Colonic mucosa (tissue), 4 donors: ENCODE results near the gene TMEM51. TPM values are rescaled to one million over a fixed set of nuclear protein-coding genes. Genes with fewer than 3 reads are reported as not detected.
A peak's percentile ranks its signal among the peaks of the same experiment; 100 is the strongest.
"Not testable (repeated sequence)": the region's sequence is repeated elsewhere in the genome, so short reads cannot be mapped to it uniquely, and the experiment has no call there.

Source experiments
- DNase-seq: peaks from one replicate; pipeline ENCODE4 v3.0.0-alpha.2; 2020
- H3K27ac ChIP-seq: fragments of 200-600 bp; one replicate; pipeline ENCODE4 v1.8.0; 2021
- H3K27me3 ChIP-seq: fragments of 200-600 bp; one replicate; pipeline ENCODE4 v1.8.0; 2021
- H3K36me3 ChIP-seq: fragments of 200-600 bp; one replicate; pipeline ENCODE4 v1.8.0; 2021
- H3K4me1 ChIP-seq: fragments of 200-600 bp; one replicate; pipeline ENCODE4 v1.8.0; 2021; ENCODE audit warnings: mild to moderate bottlenecking
- H3K4me3 ChIP-seq: fragments of 200-600 bp; one replicate; pipeline ENCODE4 v1.8.0; 2021
- H3K9ac ChIP-seq, 2 donors: one replicate each; pipeline ENCODE4 v1.7.0; 2013; ENCODE audit warnings: control low read depth in 2 of 2, low read depth in 2 of 2, low read length in 2 of 2
- H3K9me3 ChIP-seq: fragments of 200-600 bp; one replicate; pipeline ENCODE4 v1.8.0; 2021
- intact Hi-C: fragments of 100-400 bp; cut with DNase I; formaldehyde crosslinking; loops from one replicate; pipeline ENCODE4 v1.14.1; 2022
- total RNA-seq, 2 donors: library from RNA; stranded (reverse); fragmentation: NEBNext Ultra II Directional in 1 of 2; extraction: Animal tissue kit (Norgen Biotek cat#: 25700) in 1 of 2; gene quantifications; one replicate each; pipeline ENCODE4 v1.2.1, GENCODE V29; 2021
- TF ChIP-seq, protein P1 (sequence below): fragments of 200-600 bp; IDR thresholded peaks from one replicate; pipeline ENCODE4 v1.8.0; 2022; ENCODE audit warnings: antibody characterized with exemption, mild to moderate bottlenecking
- donor health status: healthy.
- donor health status: DM: no; HTN: no; CAD: no.
- donor health status: DM: no; HTN: no; CAD: no.

The TMEM51 gene
- total RNA-seq, 2 donors from 2014 or later, result 21.3 to 28.6 TPM

GRCh38 chr1:15170071-15170470 lies 16.5 kb downstream of the TMEM51 start:
- intact Hi-C loops, result no loop called here
- no peak overlapping the region for H3K9ac ChIP-seq
- TF ChIP-seq, protein P1, sequence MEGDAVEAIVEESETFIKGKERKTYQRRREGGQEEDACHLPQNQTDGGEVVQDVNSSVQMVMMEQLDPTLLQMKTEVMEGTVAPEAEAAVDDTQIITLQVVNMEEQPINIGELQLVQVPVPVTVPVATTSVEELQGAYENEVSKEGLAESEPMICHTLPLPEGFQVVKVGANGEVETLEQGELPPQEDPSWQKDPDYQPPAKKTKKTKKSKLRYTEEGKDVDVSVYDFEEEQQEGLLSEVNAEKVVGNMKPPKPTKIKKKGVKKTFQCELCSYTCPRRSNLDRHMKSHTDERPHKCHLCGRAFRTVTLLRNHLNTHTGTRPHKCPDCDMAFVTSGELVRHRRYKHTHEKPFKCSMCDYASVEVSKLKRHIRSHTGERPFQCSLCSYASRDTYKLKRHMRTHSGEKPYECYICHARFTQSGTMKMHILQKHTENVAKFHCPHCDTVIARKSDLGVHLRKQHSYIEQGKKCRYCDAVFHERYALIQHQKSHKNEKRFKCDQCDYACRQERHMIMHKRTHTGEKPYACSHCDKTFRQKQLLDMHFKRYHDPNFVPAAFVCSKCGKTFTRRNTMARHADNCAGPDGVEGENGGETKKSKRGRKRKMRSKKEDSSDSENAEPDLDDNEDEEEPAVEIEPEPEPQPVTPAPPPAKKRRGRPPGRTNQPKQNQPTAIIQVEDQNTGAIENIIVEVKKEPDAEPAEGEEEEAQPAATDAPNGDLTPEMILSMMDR, result no peak
- no peaks in the 10 kb centered on the region for H3K27me3 ChIP-seq
- no peak for DNase-seq
- H3K4me3 ChIP-seq, result no peak overlapping the region
- no peaks in the 10 kb centered on the region for H3K9me3 ChIP-seq
- H3K36me3 ChIP-seq, result no peaks in the 10 kb centered on the region
- H3K4me1 ChIP-seq, result no peaks in the 10 kb centered on the region
- H3K27ac ChIP-seq, result no peak overlapping the region

DNA sequence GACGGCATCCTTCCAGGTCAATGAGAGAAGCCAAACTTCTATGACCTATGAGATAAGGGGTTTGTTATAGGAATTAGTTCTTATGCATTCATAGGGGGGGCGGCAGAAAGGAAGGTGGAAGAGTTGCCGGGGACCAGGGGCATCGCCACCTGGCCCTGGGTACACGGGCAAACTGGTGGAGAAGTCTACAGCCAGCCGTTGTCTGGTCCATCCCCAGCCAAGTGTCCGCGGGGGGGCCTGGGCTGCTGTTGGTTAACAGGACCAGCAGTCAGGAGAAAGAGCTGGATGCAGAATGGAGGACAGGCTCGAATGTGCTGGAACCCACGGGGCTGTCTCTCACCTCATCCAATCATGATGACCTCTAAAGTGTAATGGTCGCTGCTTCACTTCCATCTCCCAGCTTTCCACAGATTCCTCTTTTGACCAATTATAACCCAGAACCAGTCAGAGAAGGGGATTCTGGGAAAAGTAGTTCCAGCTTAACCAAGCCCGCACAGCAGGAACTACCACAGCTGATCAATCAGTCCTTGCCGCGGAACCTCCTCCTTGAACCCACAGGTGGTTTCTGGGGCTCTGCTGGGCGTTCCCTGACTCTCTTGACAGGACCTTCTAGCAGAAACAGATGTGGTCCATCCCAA lies 17.8 kb downstream of the TMEM51 start:
- H3K27me3 ChIP-seq, result no peaks in the 10 kb centered on the region
- no peak for DNase-seq
- no peak overlapping the region for H3K27ac ChIP-seq
- TF ChIP-seq, protein P1, result no peak
- H3K9me3 ChIP-seq, result no peaks in the 10 kb centered on the region
- H3K4me1 ChIP-seq, result no peaks in the 10 kb centered on the region
- H3K9ac ChIP-seq, result peak overlapping the region in 1 of 2 donors; percentile 47
- intact Hi-C loops, result no loop called here
- no peaks in the 10 kb centered on the region for H3K36me3 ChIP-seq
- no peak overlapping the region for H3K4me3 ChIP-seq

DNA sequence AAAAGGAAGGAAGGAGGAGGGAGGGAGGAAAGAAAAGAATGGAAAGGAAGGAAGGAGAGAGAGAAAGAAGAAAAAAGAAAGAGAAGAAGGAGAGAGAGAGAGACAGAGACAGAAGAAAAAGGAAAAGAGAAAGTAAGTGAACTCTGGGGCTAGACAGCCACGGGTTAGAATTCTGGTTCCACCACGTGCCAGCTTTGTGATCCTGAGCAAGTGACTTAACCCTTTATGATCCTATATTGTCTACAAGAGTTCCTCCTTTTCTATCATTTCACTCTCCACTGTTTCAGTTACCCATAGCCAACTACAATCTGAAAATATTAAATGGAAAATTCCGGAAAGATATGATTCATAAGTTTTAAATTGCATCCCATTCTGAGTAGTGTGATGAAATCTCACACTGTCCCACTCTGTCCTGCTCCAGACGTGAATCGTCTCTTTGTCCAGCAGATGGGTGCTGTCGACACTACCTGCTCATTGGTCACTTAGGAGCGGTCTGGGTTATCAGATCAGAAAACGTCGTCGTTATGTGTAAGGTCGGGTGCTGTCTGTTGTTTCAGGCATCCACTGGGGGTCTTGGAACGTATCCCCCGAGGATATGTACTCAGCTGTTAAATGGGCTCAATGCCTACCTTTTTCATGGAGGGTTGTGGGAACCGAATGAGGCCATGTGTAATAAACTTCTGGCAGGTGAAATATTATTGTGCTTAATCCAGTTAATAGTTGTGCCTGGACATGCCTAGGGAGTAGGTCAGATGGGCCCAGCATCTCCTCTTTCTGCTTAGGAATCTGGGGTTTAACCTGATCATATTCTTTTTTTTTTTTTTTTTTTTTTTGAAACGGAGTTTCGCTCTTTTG lies 19.1 kb downstream of the TMEM51 start:
- Histone ChIP-seq H3K4me1 (no peaks in the 10 kb centered on the region), H3K4me3 (no peak overlapping the region), H3K9me3 (no peaks in the 10 kb centered on the region), H3K27me3 (no peaks in the 10 kb centered on the region), H3K36me3 (no peaks in the 10 kb centered on the region), H3K9ac (no peak overlapping the region), H3K27ac (no peak overlapping the region)
- no peak for DNase-seq
- TF ChIP-seq, protein P1, result no peak
- intact Hi-C loops, result no loop called here

GRCh38 chr1:15173863-15174614 lies 20.5 kb downstream of the TMEM51 start:
- H3K9me3 ChIP-seq, result no peaks in the 10 kb centered on the region
- peak overlapping the region; percentile 22 for H3K27ac ChIP-seq
- no peaks in the 10 kb centered on the region for H3K4me1 ChIP-seq
- H3K4me3 ChIP-seq, result no peak overlapping the region
- DNase-seq, result peak; percentile 74
- H3K9ac ChIP-seq, result peak overlapping the region in 1 of 2 donors; percentile 55
- TF ChIP-seq, protein P1, result no peak
- intact Hi-C loops, result no loop called here
- H3K36me3 ChIP-seq, result no peaks in the 10 kb centered on the region
- H3K27me3 ChIP-seq, result no peaks in the 10 kb centered on the region

DNA sequence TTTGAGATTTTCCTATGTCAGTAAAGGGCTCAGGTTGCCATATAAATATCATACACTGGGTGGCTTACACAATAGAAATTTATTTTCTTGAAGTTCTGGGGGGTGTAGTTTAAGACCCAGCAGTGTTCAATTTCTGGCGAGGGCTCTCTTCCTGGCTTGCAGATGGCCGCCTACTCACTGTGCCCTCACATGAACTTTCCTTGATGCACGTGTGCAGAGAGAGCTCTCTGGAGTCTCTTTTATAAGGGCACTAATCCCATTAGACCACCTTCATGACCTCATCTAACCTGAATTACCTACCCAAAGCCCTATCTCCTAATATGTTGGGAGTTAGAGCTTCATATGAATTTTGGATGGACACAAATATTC lies 21.1 kb downstream of the TMEM51 start:
- DNase-seq, result no peak
- no peak overlapping the region for H3K9ac ChIP-seq
- intact Hi-C loops, result no loop called here
- H3K4me1 ChIP-seq, result no peaks in the 10 kb centered on the region
- H3K9me3 ChIP-seq, result no peaks in the 10 kb centered on the region
- no peaks in the 10 kb centered on the region for H3K27me3 ChIP-seq
- no peak overlapping the region for H3K4me3 ChIP-seq
- TF ChIP-seq, protein P1, result no peak
- H3K27ac ChIP-seq, result no peak overlapping the region
- H3K36me3 ChIP-seq, result no peaks in the 10 kb centered on the region

- H3K27me3 ChIP-seq, H3K27ac ChIP-seq, H3K36me3 ChIP-seq, H3K9ac ChIP-seq, intact Hi-C loops, H3K4me3 ChIP-seq, DNase-seq, H3K9me3 ChIP-seq, H3K4me1 ChIP-seq: not testable (repeated sequence)
Observed at GRCh38 chr1:15175324-15176094, 22.0 kb downstream of the TMEM51 start.
